HEK293T (cell line): ENCODE measurements around the gene OTUD3.

ENCODE experiments used
- BHLHE40 ChIP-seq: fragments of 450-650 bp; IDR thresholded peaks from 2 replicates; pipeline ENCODE4 v1.6.1; 2016; ENCODE audit warnings: mild to moderate bottlenecking, moderate library complexity, borderline replicate concordance
- NFRKB ChIP-seq: fragments of 450-650 bp; IDR thresholded peaks from 2 replicates; pipeline ENCODE4 v1.6.1; 2016; ENCODE audit warnings: mild to moderate bottlenecking, moderate library complexity
- ZNF384 ChIP-seq: fragments of 450-650 bp; IDR thresholded peaks from 2 replicates; pipeline ENCODE4 v1.6.1; 2016
- TF ChIP-seq, protein P1 (sequence below): fragments of 450-650 bp; IDR thresholded peaks from 2 replicates; pipeline ENCODE4 v1.6.1; 2016

DNA sequence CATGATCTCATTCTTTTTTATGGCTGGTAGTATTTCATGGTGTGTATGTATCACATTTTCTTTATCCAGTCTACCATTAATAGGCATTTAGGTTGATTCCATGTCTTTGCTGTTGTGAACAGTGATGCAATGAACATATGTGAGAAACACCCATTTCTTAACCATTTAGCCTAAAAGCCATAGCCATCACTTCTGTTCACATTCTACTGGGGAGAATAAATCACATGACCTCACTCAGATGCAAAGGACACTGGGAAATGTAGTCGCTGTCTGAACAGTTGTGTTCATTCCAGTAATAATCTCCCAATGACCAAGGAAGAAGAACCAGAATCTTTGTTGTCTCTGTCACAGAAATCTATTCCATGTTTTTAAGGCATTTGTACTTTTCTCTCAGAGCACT is 56.3 kb downstream of the OTUD3 start:
- TF ChIP-seq ZNF384, result no peak
- no peak for TF ChIP-seq NFRKB
- TF ChIP-seq BHLHE40, result no peak
- TF ChIP-seq, protein P1, sequence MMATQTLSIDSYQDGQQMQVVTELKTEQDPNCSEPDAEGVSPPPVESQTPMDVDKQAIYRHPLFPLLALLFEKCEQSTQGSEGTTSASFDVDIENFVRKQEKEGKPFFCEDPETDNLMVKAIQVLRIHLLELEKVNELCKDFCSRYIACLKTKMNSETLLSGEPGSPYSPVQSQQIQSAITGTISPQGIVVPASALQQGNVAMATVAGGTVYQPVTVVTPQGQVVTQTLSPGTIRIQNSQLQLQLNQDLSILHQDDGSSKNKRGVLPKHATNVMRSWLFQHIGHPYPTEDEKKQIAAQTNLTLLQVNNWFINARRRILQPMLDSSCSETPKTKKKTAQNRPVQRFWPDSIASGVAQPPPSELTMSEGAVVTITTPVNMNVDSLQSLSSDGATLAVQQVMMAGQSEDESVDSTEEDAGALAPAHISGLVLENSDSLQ, result no peak
